ENCODE results near the gene LRRC8A. TPM values are rescaled to one million over a fixed set of nuclear protein-coding genes. Genes with fewer than 3 reads are reported as not detected.

The LRRC8A gene
- total RNA-seq, 1 experiment from 2014 or later, result 16.4 TPM

DNA sequence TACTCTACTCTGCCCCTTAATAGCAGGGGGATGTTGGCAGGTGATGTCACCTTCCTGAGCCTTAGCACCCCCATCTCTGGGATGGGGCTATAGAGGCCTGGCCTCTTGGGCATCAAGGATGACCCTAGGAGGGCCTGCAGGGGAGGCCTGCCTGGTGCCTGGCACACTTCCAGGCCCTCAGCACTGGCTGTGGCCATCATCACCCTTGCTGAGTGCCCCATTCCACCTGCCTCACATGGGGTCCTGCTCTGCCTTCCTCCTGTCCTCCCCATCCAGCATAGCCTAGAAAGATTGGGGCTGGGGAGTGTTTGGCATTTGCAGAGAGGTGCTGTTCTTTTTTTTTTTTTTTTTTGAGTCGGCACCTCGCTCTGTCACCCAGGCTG, 21.1 kb downstream of the LRRC8A start:
- no peak overlapping the region for H3K4me3 ChIP-seq (ENCODE audit: low read depth in 2 of 2, low read length in 2 of 2)
- H3K36me3 ChIP-seq (ENCODE audit: control insufficient read depth, insufficient read depth, low read length), result no peaks in the 10 kb centered on the region
- POLR2A ChIA-PET, result no interaction called here
- BruUV-seq (replicated peaks), result no TSS peak
- H3K27ac ChIP-seq (ENCODE audit: low read length), result no peak overlapping the region
- no peaks in the 10 kb centered on the region for H3K27me3 ChIP-seq (ENCODE audit: control insufficient read depth, insufficient read depth, low read length)
- in situ Hi-C loops (cut with HindIII; ENCODE audit: low pct_unique_long_range_greater_than_20kb, low sequenced_read_pairs), result no loop called here
- intact Hi-C loops (cut with micrococcal nuclease; ENCODE audit: unreplicated experiment), result no loop called here
- H3K9me3 ChIP-seq (ENCODE audit: control insufficient read depth, insufficient read depth, low read depth, low read length), result no peaks in the 10 kb centered on the region
- TF ChIP-seq, protein P1, sequence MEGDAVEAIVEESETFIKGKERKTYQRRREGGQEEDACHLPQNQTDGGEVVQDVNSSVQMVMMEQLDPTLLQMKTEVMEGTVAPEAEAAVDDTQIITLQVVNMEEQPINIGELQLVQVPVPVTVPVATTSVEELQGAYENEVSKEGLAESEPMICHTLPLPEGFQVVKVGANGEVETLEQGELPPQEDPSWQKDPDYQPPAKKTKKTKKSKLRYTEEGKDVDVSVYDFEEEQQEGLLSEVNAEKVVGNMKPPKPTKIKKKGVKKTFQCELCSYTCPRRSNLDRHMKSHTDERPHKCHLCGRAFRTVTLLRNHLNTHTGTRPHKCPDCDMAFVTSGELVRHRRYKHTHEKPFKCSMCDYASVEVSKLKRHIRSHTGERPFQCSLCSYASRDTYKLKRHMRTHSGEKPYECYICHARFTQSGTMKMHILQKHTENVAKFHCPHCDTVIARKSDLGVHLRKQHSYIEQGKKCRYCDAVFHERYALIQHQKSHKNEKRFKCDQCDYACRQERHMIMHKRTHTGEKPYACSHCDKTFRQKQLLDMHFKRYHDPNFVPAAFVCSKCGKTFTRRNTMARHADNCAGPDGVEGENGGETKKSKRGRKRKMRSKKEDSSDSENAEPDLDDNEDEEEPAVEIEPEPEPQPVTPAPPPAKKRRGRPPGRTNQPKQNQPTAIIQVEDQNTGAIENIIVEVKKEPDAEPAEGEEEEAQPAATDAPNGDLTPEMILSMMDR (IDR thresholded peaks at IDR 0.05), result no peak
- no peak for TF ChIP-seq TCF7L2 (IDR thresholded peaks at IDR 0.05; ENCODE audit: low read depth, low read length)
- no peak for TF ChIP-seq SIN3A (IDR thresholded peaks at IDR 0.05; ENCODE audit: borderline replicate concordance, insufficient read depth, low read depth, low read length)
- ATAC-seq, result no peak
- CTCF ChIA-PET, result no interaction called here
- H3K4me1 ChIP-seq (ENCODE audit: control insufficient read depth, insufficient read depth, low read length), result no peaks in the 10 kb centered on the region
- DNase-seq (ENCODE audit: low read depth, low spot score), result no peak

DNA sequence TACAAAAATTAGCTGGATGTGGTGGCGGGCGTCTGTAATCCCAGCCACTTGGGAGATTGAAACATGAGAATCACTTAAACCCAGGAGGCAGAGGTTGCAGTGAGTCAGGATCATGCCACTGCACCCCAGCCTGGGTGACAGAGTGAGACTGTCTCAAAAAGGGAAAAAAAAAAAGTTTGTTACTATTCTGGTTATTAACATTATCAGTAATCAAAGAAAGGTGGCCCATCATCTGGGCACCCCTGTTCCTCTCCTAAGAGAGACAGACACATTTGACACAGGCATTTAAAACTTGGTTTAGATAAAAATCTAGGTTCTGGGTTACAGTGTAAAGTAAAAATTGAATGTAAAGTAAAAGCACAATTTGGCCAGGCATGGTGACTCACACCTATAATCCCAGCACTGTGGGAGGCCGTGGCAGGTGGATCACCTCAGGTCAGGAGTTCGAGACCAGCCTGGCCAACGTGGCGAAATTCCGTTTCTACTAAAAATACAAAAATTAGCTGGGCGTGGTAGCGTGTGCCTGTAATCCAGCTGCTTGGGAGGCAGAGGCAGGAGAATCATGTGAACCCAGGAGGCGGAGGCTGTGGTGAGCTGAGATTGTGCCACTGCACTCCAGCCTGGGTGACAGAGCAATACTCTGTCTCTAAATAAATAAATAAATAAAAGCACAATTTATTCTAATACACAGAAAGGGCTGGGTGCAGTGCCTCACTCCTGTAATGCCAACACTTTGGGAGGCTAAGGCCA, 22.1 kb downstream of the LRRC8A start:
- intact Hi-C loops (cut with micrococcal nuclease; ENCODE audit: unreplicated experiment) (no loop called here), in situ Hi-C loops (cut with HindIII; ENCODE audit: low pct_unique_long_range_greater_than_20kb, low sequenced_read_pairs) (no loop called here)
- TF ChIP-seq, protein P1 (IDR thresholded peaks at IDR 0.05), result no peak
- no peak for TF ChIP-seq TCF7L2 (IDR thresholded peaks at IDR 0.05; ENCODE audit: low read depth, low read length)
- TF ChIP-seq, protein P2, sequence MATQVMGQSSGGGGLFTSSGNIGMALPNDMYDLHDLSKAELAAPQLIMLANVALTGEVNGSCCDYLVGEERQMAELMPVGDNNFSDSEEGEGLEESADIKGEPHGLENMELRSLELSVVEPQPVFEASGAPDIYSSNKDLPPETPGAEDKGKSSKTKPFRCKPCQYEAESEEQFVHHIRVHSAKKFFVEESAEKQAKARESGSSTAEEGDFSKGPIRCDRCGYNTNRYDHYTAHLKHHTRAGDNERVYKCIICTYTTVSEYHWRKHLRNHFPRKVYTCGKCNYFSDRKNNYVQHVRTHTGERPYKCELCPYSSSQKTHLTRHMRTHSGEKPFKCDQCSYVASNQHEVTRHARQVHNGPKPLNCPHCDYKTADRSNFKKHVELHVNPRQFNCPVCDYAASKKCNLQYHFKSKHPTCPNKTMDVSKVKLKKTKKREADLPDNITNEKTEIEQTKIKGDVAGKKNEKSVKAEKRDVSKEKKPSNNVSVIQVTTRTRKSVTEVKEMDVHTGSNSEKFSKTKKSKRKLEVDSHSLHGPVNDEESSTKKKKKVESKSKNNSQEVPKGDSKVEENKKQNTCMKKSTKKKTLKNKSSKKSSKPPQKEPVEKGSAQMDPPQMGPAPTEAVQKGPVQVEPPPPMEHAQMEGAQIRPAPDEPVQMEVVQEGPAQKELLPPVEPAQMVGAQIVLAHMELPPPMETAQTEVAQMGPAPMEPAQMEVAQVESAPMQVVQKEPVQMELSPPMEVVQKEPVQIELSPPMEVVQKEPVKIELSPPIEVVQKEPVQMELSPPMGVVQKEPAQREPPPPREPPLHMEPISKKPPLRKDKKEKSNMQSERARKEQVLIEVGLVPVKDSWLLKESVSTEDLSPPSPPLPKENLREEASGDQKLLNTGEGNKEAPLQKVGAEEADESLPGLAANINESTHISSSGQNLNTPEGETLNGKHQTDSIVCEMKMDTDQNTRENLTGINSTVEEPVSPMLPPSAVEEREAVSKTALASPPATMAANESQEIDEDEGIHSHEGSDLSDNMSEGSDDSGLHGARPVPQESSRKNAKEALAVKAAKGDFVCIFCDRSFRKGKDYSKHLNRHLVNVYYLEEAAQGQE (IDR thresholded peaks at IDR 0.05; ENCODE audit: insufficient read depth in 1 of 2, low read depth in 2 of 2, low read length in 1 of 2), result no peak
- TF ChIP-seq SIN3A (IDR thresholded peaks at IDR 0.05; ENCODE audit: borderline replicate concordance, insufficient read depth, low read depth, low read length), result no peak
- no peak for TF ChIP-seq POLR2AphosphoS5 (IDR thresholded peaks at IDR 0.05; ENCODE audit: low read depth, low read length)
- ChIA-PET POLR2A (interaction anchor here (0.6 kb wide), 1 partner anchor 190 kb away, joined by 4 read pairs; no protein-coding TSS in a partner anchor), CTCF (no interaction called here)
- no peaks in the 10 kb centered on the region for H3K36me3 ChIP-seq (ENCODE audit: control insufficient read depth, insufficient read depth, low read length)
- no TSS peak for BruUV-seq (replicated peaks)
- ATAC-seq, result no peak
- H3K27me3 ChIP-seq (ENCODE audit: control insufficient read depth, insufficient read depth, low read length), result no peaks in the 10 kb centered on the region
- DNase-seq (ENCODE audit: low read depth, low spot score), result no peak
- H3K9me3 ChIP-seq (ENCODE audit: control insufficient read depth, insufficient read depth, low read depth, low read length), result no peaks in the 10 kb centered on the region
- no peak overlapping the region for H3K4me3 ChIP-seq (ENCODE audit: low read depth in 2 of 2, low read length in 2 of 2)
- H3K27ac ChIP-seq (ENCODE audit: low read length), result no peak overlapping the region
- no peaks in the 10 kb centered on the region for H3K4me1 ChIP-seq (ENCODE audit: control insufficient read depth, insufficient read depth, low read length)
